Trophoblast cell (in vitro differentiated cells and primary cell): ENCODE measurements around the gene RAB35.

ENCODE experiments used
- DNase-seq, 2 donors: peaks; one replicate each; pipeline ENCODE4 v3.0.0-alpha.2; 2016
- H2AFZ ChIP-seq: 2 replicates; pipeline ENCODE4 v1.6.1; 2013; ENCODE audit warnings: low read length, moderate library complexity, mild to moderate bottlenecking; ENCODE audit not compliant: insufficient read depth, poor library complexity
- H2AK5ac ChIP-seq: 2 replicates; pipeline ENCODE4 v1.6.1; 2013; ENCODE audit warnings: mild to moderate bottlenecking, low read length
- H2BK120ac ChIP-seq: 2 replicates; pipeline ENCODE4 v1.6.1; 2013; ENCODE audit warnings: low read length, mild to moderate bottlenecking, moderate library complexity; ENCODE audit not compliant: insufficient read depth, poor library complexity
- H2BK12ac ChIP-seq: 2 replicates; pipeline ENCODE4 v1.6.1; 2013; ENCODE audit warnings: mild to moderate bottlenecking, low read length, moderate library complexity
- H2BK5ac ChIP-seq: 2 replicates; pipeline ENCODE4 v1.6.1; 2013; ENCODE audit warnings: low read length, low read depth, moderate library complexity, mild to moderate bottlenecking; ENCODE audit not compliant: poor library complexity
- H3K14ac ChIP-seq: 2 replicates; pipeline ENCODE4 v1.6.1; 2013; ENCODE audit warnings: mild to moderate bottlenecking, low read length
- H3K18ac ChIP-seq: 2 replicates; pipeline ENCODE4 v1.6.1; 2013; ENCODE audit warnings: mild to moderate bottlenecking, low read length
- H3K23ac ChIP-seq: 2 replicates; pipeline ENCODE4 v1.6.1; 2013; ENCODE audit warnings: low read length
- H3K27ac ChIP-seq: 2 replicates; pipeline ENCODE4 v1.5.1; 2013; ENCODE audit warnings: low read depth, mild to moderate bottlenecking, inconsistent platforms, low read length, moderate library complexity
- H3K27me3 ChIP-seq: 2 replicates; pipeline ENCODE4 v1.6.1; 2013; ENCODE audit warnings: inconsistent platforms, mild to moderate bottlenecking, low read length, moderate library complexity; ENCODE audit not compliant: insufficient read depth
- H3K36me3 ChIP-seq, 2 experiments: 1 replicate in 1 of 2; 2 replicates in 1 of 2; pipeline ENCODE4 v1.6.1; 2013; ENCODE audit warnings: low read length in 2 of 2, mild to moderate bottlenecking in 2 of 2, moderate library complexity in 1 of 2; ENCODE audit not compliant: insufficient read depth in 2 of 2, control insufficient read depth in 1 of 2
- H3K4ac ChIP-seq: 2 replicates; pipeline ENCODE4 v1.6.1; 2013; ENCODE audit warnings: low read depth, mild to moderate bottlenecking, low read length, moderate library complexity
- H3K4me1 ChIP-seq, 2 experiments: 1 replicate in 1 of 2; 2 replicates in 1 of 2; pipeline ENCODE4 v1.6.1; 2013; ENCODE audit warnings: low read length in 2 of 2, mild to moderate bottlenecking in 2 of 2, moderate library complexity in 1 of 2; ENCODE audit not compliant: insufficient read depth in 2 of 2, control insufficient read depth in 1 of 2
- H3K4me2 ChIP-seq: 2 replicates; pipeline ENCODE4 v1.6.1; 2013; ENCODE audit warnings: inconsistent platforms, mild to moderate bottlenecking, low read length, moderate library complexity
- H3K4me3 ChIP-seq: 2 replicates; pipeline ENCODE4 v1.5.1; 2013; ENCODE audit warnings: mild to moderate bottlenecking, low read depth, low read length, inconsistent platforms
- H3K79me1 ChIP-seq: one replicate; pipeline ENCODE4 v1.6.1; 2013; ENCODE audit warnings: low read length
- H3K79me2 ChIP-seq: 2 replicates; pipeline ENCODE4 v1.6.1; 2013; ENCODE audit warnings: low read length, mild to moderate bottlenecking; ENCODE audit not compliant: control insufficient read depth, insufficient read depth, poor library complexity
- H3K9ac ChIP-seq: 2 replicates; pipeline ENCODE4 v1.6.1; 2013; ENCODE audit warnings: mild to moderate bottlenecking, low read length
- H3K9me3 ChIP-seq: 2 replicates; pipeline ENCODE4 v1.6.1; 2013; ENCODE audit warnings: low read depth, mild to moderate bottlenecking, control low read depth, inconsistent platforms, low read length; ENCODE audit not compliant: insufficient read depth
- H4K12ac ChIP-seq: 2 replicates; pipeline ENCODE4 v1.6.1; 2013; ENCODE audit warnings: low read depth, mild to moderate bottlenecking, low read length, moderate library complexity
- H4K8ac ChIP-seq: 2 replicates; pipeline ENCODE4 v1.6.1; 2013; ENCODE audit warnings: low read depth, mild to moderate bottlenecking, low read length, moderate library complexity
- H4K91ac ChIP-seq: one replicate; pipeline ENCODE4 v1.6.1; 2013; ENCODE audit warnings: low read depth, mild to moderate bottlenecking, low read length, moderate library complexity
- WGBS: extraction: QIAGEN DNeasy Blood & Tissue Kit; methylation state at CpG from one replicate; pipeline ENCODE4 v1.1.7; 2013; ENCODE audit warnings: missing lambda C conversion rate; ENCODE audit not compliant: insufficient read length, insufficient coverage; ENCODE audit errors: extremely low coverage; 5-methylcytosine and 5-hydroxymethylcytosine counted together

The RAB35 gene

GRCh38 chr12:120100630-120101029 is 15.9 kb downstream of the RAB35 start:
- Histone ChIP-seq H3K14ac (no peak overlapping the region), H4K8ac (no peak overlapping the region), H3K23ac (no peak overlapping the region), H3K18ac (no peak overlapping the region), H3K4ac (no peak overlapping the region), H2BK12ac (no peak overlapping the region), H4K91ac (no peak overlapping the region), H3K4me1 (peaks cover 16 to 18% of the 10 kb centered on the region in 2 experiments), H3K27ac (no peak overlapping the region), H3K79me2 (peaks cover 7% of the 10 kb centered on the region), H2BK120ac (no peak overlapping the region), H3K79me1 (no peaks in the 10 kb centered on the region), H3K4me2 (no peak overlapping the region), H3K4me3 (no peak overlapping the region), H4K12ac (no peak overlapping the region), H3K9me3 (peaks cover 1% of the 10 kb centered on the region), H3K9ac (no peak overlapping the region), H2BK5ac (no peak overlapping the region), H3K36me3 (peaks cover 73 to 82% of the 10 kb centered on the region in 2 experiments), H2AFZ (no peak overlapping the region), H2AK5ac (no peak overlapping the region), H3K27me3 (no peaks in the 10 kb centered on the region)
- WGBS: no CpG with 5 or more reads among the region's 21 CpGs
- no peak for DNase-seq

GRCh38 chr12:120099738-120100137 is 16.8 kb downstream of the RAB35 start:
- Histone ChIP-seq H3K14ac (no peak overlapping the region), H2BK120ac (no peak overlapping the region), H4K8ac (no peak overlapping the region), H2BK5ac (no peak overlapping the region), H3K79me2 (peaks cover 7% of the 10 kb centered on the region), H3K4me2 (no peak overlapping the region), H2AK5ac (no peak overlapping the region), H3K4ac (no peak overlapping the region), H3K27ac (no peak overlapping the region), H4K12ac (no peak overlapping the region), H2AFZ (no peak overlapping the region), H3K36me3 (peaks cover 73 to 79% of the 10 kb centered on the region in 2 experiments), H3K18ac (no peak overlapping the region), H4K91ac (no peak overlapping the region), H3K4me1 (peaks cover 11% of the 10 kb centered on the region in 2 experiments), H3K27me3 (no peaks in the 10 kb centered on the region), H2BK12ac (no peak overlapping the region), H3K9me3 (peaks cover 1% of the 10 kb centered on the region), H3K23ac (no peak overlapping the region), H3K79me1 (no peaks in the 10 kb centered on the region), H3K9ac (no peak overlapping the region), H3K4me3 (no peak overlapping the region)
- WGBS: no CpG with 5 or more reads among the region's 11 CpGs
- no peak for DNase-seq

GRCh38 chr12:120098756-120099470 is 17.6 kb downstream of the RAB35 start:
- no peak overlapping the region for H3K9ac ChIP-seq
- H3K9me3 ChIP-seq: peaks cover 1% of the 10 kb centered on the region
- H3K4me1 ChIP-seq: peaks cover 11% of the 10 kb centered on the region in 2 experiments
- H2BK12ac ChIP-seq: no peak overlapping the region
- H3K23ac ChIP-seq: no peak overlapping the region
- H3K4ac ChIP-seq: no peak overlapping the region
- H4K91ac ChIP-seq: no peak overlapping the region
- H3K27ac ChIP-seq: no peak overlapping the region
- no CpG with 5 or more reads among the region's 36 CpGs for WGBS
- no peak overlapping the region for H2AFZ ChIP-seq
- no peak overlapping the region for H2AK5ac ChIP-seq
- H3K4me2 ChIP-seq: no peak overlapping the region
- no peaks in the 10 kb centered on the region for H3K27me3 ChIP-seq
- DNase-seq: no peak
- H3K18ac ChIP-seq: no peak overlapping the region
- peaks cover 6% of the 10 kb centered on the region for H3K79me2 ChIP-seq
- no peak overlapping the region for H2BK5ac ChIP-seq
- peaks cover 72 to 78% of the 10 kb centered on the region in 2 experiments for H3K36me3 ChIP-seq
- H3K14ac ChIP-seq: no peak overlapping the region
- no peak overlapping the region for H4K12ac ChIP-seq
- no peak overlapping the region for H2BK120ac ChIP-seq
- no peak overlapping the region for H4K8ac ChIP-seq
- no peaks in the 10 kb centered on the region for H3K79me1 ChIP-seq
- H3K4me3 ChIP-seq: no peak overlapping the region

GRCh38 chr12:120096671-120097202 is 19.8 kb downstream of the RAB35 start:
- no CpG with 5 or more reads among the region's 34 CpGs for WGBS
- peaks cover 65 to 72% of the 10 kb centered on the region in 2 experiments for H3K36me3 ChIP-seq

More at GRCh38 chr12:120096671-120097202, 19.8 kb downstream of the RAB35 start:
- Histone ChIP-seq H3K18ac (no peak overlapping the region), H2BK12ac (no peak overlapping the region), H3K4me1 (peaks cover under 1 to 4% of the 10 kb centered on the region in 2 experiments), H3K9ac (no peak overlapping the region), H3K79me1 (no peaks in the 10 kb centered on the region), H3K14ac (no peak overlapping the region), H3K4ac (no peak overlapping the region), H3K79me2 (no peaks in the 10 kb centered on the region), H4K91ac (no peak overlapping the region), H4K8ac (no peak overlapping the region), H3K27me3 (no peaks in the 10 kb centered on the region), H2BK120ac (no peak overlapping the region), H4K12ac (no peak overlapping the region), H2BK5ac (no peak overlapping the region), H2AFZ (no peak overlapping the region), H3K4me3 (no peak overlapping the region), H3K27ac (no peak overlapping the region), H3K4me2 (no peak overlapping the region), H2AK5ac (no peak overlapping the region), H3K9me3 (peaks cover 1% of the 10 kb centered on the region), H3K23ac (no peak overlapping the region)
- DNase-seq: no peak
